Endothelial cell (in vitro differentiated cells): Measurements from ENCODE around the gene SST. TPM values are rescaled to one million over a fixed set of nuclear protein-coding genes. Genes with fewer than 3 reads are reported as not detected.

Source experiments
- DNase-seq: peaks from one replicate; pipeline ENCODE4 v3.0.0; 2021; ENCODE audit warnings: low spot score
- H3K27ac Mint-ChIP-seq: one replicate; pipeline ENCODE4 v1.8.0; 2021; ENCODE audit warnings: mixed read lengths, inconsistent platforms; ENCODE audit not compliant: unreplicated experiment
- H3K27me3 Mint-ChIP-seq: one replicate; pipeline ENCODE4 v1.8.0; 2021; ENCODE audit warnings: mild to moderate bottlenecking, moderate library complexity, mixed read lengths, inconsistent platforms; ENCODE audit not compliant: unreplicated experiment
- H3K36me3 Mint-ChIP-seq: one replicate; pipeline ENCODE4 v1.8.0; 2021; ENCODE audit warnings: mild to moderate bottlenecking, low read depth, mixed read lengths, inconsistent platforms; ENCODE audit not compliant: unreplicated experiment
- H3K4me1 Mint-ChIP-seq: one replicate; pipeline ENCODE4 v1.8.0; 2021; ENCODE audit warnings: mild to moderate bottlenecking, mixed read lengths, inconsistent platforms; ENCODE audit not compliant: unreplicated experiment
- H3K4me3 Mint-ChIP-seq: one replicate; pipeline ENCODE4 v1.8.0; 2021; ENCODE audit warnings: mild to moderate bottlenecking, mixed read lengths, inconsistent platforms; ENCODE audit not compliant: unreplicated experiment
- H3K9me3 Mint-ChIP-seq: one replicate; pipeline ENCODE4 v1.8.0; 2021; ENCODE audit warnings: mixed read lengths, inconsistent platforms; ENCODE audit not compliant: unreplicated experiment
- total RNA-seq: library from RNA; stranded (reverse); fragmentation: NEBNext Ultra II Directional; extraction: Animal tissue kit (Norgen Biotek cat#: 25700); gene quantifications from one replicate; pipeline ENCODE4 v1.2.1, GENCODE V29; 2021; ENCODE audit not compliant: unreplicated experiment
- TF ChIP-seq, protein P1 (sequence below): fragments of 200-600 bp; sonication (generic); IDR thresholded peaks from one replicate; pipeline ENCODE4 v1.5.0; 2021; ENCODE audit warnings: antibody characterized with exemption; ENCODE audit not compliant: unreplicated experiment

The SST gene
- total RNA-seq, 1 donor from 2014 or later: not detected

- H3K36me3 Mint-ChIP-seq: no peaks in the 10 kb centered on the region
- no peaks in the 10 kb centered on the region for H3K9me3 Mint-ChIP-seq
- no peak for DNase-seq
- no peak overlapping the region for H3K27ac Mint-ChIP-seq
- H3K4me3 Mint-ChIP-seq: no peak overlapping the region
- no peaks in the 10 kb centered on the region for H3K4me1 Mint-ChIP-seq
- no peaks in the 10 kb centered on the region for H3K27me3 Mint-ChIP-seq
- TF ChIP-seq, protein P1, sequence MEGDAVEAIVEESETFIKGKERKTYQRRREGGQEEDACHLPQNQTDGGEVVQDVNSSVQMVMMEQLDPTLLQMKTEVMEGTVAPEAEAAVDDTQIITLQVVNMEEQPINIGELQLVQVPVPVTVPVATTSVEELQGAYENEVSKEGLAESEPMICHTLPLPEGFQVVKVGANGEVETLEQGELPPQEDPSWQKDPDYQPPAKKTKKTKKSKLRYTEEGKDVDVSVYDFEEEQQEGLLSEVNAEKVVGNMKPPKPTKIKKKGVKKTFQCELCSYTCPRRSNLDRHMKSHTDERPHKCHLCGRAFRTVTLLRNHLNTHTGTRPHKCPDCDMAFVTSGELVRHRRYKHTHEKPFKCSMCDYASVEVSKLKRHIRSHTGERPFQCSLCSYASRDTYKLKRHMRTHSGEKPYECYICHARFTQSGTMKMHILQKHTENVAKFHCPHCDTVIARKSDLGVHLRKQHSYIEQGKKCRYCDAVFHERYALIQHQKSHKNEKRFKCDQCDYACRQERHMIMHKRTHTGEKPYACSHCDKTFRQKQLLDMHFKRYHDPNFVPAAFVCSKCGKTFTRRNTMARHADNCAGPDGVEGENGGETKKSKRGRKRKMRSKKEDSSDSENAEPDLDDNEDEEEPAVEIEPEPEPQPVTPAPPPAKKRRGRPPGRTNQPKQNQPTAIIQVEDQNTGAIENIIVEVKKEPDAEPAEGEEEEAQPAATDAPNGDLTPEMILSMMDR: no peak
Observed at GRCh38 chr3:187705164-187705563, 35.0 kb upstream of the SST start.

DNA sequence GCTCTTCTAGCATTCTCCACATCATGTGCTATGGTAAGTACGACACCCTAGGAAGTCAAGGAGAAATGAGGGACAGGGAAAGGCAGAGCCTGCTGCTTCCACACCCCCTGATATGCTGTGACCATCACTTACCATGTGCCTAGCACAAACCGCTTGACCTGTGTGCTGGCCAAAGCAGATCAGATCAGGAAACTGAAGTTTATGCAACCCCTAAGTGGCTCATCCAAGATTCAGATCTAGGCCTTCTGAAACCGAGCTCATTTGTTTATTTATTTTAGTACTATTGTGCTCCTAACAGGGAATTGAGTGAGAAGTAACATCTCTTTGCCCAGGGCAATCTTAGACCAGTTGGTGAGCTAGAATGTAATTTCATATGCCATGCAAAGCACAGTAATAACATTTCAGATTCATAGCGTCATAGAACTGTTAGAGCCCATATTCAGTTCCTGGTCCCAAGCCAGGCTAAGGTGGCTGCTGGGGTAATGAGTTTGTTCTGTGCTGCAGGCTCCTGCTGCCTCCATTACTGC is 32.4 kb upstream of the SST start, which contains the start of gene RTP2:
Gene RTP2 (minus strand): TSS at position 51 of the 527 bp plus-strand sequence. CDS start 429 bp downstream, outside the sequence.
- no peaks in the 10 kb centered on the region for H3K36me3 Mint-ChIP-seq
- TF ChIP-seq, protein P1: no peak
- H3K4me3 Mint-ChIP-seq: no peak within 1 kb of the TSS
- no peak for DNase-seq
- H3K27me3 Mint-ChIP-seq: peaks cover 4% of the 10 kb centered on the region
- H3K27ac Mint-ChIP-seq: no peak within 1 kb of the TSS
- no peaks in the 10 kb centered on the region for H3K4me1 Mint-ChIP-seq
- H3K9me3 Mint-ChIP-seq: no peaks in the 10 kb centered on the region

GRCh38 chr3:187700249-187700648 is 30.1 kb upstream of the SST start:
- Mint-ChIP-seq H3K4me3 (no peak overlapping the region), H3K36me3 (no peaks in the 10 kb centered on the region), H3K9me3 (no peaks in the 10 kb centered on the region), H3K27ac (no peak overlapping the region), H3K4me1 (peaks cover 3% of the 10 kb centered on the region), H3K27me3 (peaks cover 7% of the 10 kb centered on the region)
- DNase-seq: no peak
- TF ChIP-seq, protein P1: no peak

GRCh38 chr3:187698499-187699399 is 28.6 kb upstream of the SST start:
- H3K27me3 Mint-ChIP-seq: peaks cover 7% of the 10 kb centered on the region
- TF ChIP-seq, protein P1: no peak
- H3K4me3 Mint-ChIP-seq: no peak overlapping the region
- H3K4me1 Mint-ChIP-seq: peaks cover 3% of the 10 kb centered on the region
- H3K36me3 Mint-ChIP-seq: no peaks in the 10 kb centered on the region
- no peak for DNase-seq
- H3K27ac Mint-ChIP-seq: no peak overlapping the region
- H3K9me3 Mint-ChIP-seq: no peaks in the 10 kb centered on the region

DNA sequence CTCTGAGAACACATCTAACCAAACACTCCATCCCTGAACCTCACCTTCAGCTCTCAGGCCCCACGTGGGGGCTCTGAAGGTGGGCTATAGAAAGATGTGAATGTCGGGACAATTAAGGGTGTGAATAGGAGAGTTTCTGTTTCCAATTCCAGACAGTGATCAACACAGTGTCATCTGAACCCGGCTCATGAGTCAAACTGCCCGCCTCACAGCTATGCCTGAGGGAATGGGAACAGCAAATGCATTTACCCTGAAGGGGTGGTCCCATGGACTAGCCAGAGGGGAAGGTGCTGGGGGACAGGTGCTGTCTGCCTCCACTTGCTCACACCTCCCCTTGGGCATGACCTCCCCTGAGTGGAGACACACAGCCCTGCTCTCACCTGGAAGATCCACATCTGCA is 25.8 kb upstream of the SST start:
- Mint-ChIP-seq H3K4me3 (no peak overlapping the region), H3K9me3 (no peaks in the 10 kb centered on the region), H3K36me3 (no peaks in the 10 kb centered on the region), H3K27ac (no peak overlapping the region), H3K27me3 (peaks cover 7% of the 10 kb centered on the region), H3K4me1 (peaks cover 3% of the 10 kb centered on the region)
- TF ChIP-seq, protein P1: no peak
- DNase-seq: no peak
